GM12875 (cell line): Measurements from ENCODE around the gene PTPRD.

Experiments used
- H3K4me3 ChIP-seq: one replicate; pipeline ENCODE4 v1.5.1; 2011; ENCODE audit warnings: low read depth, low read length, control low read depth
- TF ChIP-seq, protein P1 (sequence below): IDR thresholded peaks from 2 replicates; pipeline ENCODE4 v1.5.1; 2011; ENCODE audit warnings: low read depth, mild to moderate bottlenecking, control low read depth, inconsistent platforms, low read length, moderate library complexity, borderline replicate concordance; ENCODE audit not compliant: insufficient read depth

The PTPRD gene

DNA sequence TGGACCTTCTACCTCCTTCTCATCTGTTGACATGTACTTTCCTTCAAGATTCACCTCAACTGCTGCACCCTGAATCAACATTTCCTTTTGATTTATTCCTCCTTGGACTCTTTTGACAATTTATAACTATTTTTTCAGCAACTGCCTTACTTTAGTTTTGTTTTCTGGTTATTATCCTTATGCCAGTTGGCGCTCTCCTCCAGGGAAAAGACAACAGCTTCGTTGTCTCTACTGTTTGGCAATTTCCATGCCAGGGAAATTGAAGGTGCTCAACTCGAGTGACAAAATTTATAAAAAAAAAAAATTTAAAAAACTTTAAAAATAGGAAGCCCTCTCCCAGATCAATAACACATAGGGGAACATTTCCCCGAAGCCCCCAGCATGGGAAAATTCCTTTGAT lies 2264.0 kb downstream of the PTPRD start:
- TF ChIP-seq, protein P1, sequence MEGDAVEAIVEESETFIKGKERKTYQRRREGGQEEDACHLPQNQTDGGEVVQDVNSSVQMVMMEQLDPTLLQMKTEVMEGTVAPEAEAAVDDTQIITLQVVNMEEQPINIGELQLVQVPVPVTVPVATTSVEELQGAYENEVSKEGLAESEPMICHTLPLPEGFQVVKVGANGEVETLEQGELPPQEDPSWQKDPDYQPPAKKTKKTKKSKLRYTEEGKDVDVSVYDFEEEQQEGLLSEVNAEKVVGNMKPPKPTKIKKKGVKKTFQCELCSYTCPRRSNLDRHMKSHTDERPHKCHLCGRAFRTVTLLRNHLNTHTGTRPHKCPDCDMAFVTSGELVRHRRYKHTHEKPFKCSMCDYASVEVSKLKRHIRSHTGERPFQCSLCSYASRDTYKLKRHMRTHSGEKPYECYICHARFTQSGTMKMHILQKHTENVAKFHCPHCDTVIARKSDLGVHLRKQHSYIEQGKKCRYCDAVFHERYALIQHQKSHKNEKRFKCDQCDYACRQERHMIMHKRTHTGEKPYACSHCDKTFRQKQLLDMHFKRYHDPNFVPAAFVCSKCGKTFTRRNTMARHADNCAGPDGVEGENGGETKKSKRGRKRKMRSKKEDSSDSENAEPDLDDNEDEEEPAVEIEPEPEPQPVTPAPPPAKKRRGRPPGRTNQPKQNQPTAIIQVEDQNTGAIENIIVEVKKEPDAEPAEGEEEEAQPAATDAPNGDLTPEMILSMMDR = no peak
- H3K4me3 ChIP-seq = no peak overlapping the region

DNA sequence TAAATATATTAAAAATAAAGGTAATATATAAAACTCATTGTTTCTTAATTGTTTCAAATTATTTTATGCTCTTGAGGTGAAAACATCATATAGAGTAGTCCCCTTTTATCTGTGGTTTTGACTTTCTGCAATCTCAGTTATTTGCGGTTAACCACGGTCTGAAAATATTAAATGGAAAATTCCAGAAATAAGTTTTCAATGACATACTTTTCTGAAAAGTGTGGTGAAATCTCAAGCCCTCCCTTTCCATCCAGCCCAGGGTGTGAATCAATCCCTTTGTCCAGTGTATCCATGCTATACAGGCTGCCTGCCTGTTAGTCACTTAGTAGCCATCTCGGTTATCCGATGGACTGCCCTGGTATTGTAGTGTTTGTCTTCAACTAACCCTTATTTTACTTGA lies 2266.5 kb downstream of the PTPRD start:
- TF ChIP-seq, protein P1 = no peak

DNA sequence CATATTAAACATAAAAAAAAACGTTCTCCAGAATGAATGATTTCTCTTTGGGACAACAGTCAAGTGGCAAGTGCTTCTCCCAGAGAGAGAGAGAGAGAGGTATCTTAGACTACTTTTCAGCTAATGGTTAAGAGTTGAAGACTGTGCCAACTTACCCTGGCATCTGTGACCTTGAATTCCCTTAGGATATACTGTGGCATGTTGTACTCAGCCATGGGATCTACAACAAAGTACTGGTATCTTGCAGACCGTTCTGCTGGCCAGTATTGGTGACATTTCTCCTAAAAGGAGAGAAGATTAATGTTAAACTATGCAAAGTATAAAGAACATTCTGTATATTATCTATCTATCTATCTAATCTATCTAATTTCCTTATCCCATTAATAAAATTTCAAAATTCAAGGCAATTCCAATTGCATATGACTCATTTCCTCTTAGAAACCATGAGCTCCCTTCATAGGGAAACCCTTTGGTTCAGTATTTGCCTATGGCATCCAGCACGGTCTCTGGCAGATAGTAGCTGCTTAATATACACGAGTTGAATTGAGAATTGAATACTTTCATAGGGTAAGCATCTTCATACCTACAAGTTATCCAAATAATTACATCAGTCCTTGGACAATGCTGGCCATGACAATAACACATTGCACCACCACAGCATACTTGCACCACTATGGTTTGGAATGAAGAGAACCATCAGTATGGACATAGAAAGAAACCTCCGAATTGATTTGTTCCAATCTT lies 2273.9 kb downstream of the PTPRD start:
- H3K4me3 ChIP-seq = no peak overlapping the region
- TF ChIP-seq, protein P1 = no peak

More for the DNA sequence above, 2266.5 kb downstream of the PTPRD start:
- H3K4me3 ChIP-seq = no peak overlapping the region

DNA sequence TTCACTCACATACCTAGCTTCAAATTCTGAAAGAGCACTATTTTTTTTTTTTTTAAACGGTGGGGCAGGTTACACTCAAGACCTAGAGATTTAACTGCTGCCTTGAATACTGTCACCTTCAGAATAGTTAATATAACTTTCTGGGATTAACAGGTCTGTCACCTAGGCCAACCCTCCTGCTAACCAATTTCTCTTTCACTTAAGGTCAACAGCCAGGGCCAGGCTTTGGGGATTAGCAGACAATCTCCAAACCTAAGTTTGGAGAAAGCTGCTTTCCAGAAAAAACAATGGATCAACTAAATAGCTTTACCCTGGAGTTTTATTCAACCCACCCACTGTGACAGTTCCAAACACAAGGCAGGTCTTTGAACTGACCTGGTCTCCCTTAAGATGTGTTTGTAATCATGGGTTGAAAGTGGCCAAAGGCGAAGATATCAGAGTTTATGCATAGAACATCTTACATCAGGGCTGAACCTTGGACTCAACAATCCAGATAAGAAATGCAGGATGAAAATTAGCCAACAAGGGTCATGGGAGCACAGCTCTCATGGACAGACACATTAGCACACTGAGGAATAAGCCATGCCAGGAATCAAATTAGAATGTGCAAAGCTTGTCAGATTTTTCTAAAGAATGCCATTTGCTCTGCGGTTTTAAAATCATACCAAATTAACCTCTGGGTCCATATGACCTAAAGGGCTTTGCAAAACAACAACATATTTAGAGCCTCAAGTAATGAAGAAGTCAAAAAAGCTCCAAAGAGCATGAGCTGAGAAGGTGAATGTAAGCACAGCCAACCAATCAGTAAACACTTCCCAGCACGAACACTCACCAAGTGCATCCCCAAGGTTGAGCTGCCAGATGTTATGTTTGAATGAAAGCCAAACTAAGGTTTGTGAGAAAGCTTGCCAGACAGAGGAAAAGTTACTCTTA lies 2274.7 kb downstream of the PTPRD start:
- TF ChIP-seq, protein P1 = no peak
- H3K4me3 ChIP-seq = no peak overlapping the region

DNA sequence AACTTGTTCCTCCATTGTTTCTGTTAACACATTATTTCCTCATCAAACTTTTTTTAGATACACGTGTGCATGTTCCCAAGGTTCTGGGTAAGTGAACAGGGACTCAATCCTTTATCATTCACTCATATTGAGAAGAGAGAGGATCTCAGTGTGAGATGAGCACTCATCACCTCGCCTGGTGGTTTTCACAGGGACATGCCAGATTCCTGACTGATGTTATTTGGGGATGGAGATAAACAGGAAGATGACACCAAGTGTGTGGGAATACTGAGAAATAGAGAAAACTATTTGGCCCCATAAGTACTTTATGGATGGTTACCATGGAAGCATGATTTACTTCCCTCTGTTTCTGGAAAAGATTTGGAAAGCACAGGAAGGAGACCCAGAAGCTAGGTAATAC lies 2279.9 kb downstream of the PTPRD start:
- H3K4me3 ChIP-seq = no peak overlapping the region
- TF ChIP-seq, protein P1 = no peak

DNA sequence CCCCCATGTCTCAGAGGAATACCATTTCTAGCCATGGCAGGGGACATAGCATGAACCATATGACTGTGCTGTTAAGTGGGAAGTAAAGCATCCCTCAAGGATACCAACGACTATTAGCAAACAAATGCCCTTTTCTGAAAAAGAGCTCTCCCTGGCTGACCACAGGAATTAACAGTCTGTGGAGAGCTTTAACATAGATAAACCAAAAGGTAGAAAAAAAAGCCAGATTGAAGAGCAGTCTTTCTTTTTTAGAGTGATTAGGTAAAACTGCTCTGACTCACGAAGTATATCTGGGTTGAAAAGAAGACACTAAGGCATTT lies 2280.5 kb downstream of the PTPRD start:
- no peak overlapping the region for H3K4me3 ChIP-seq
- TF ChIP-seq, protein P1 = no peak
